ENCODE data around the gene PAX3.

- TF ChIP-seq CTCF (IDR thresholded peaks at IDR 0.05): no peak
- TF ChIP-seq EP300 (IDR thresholded peaks at IDR 0.05): no peak
Measured at GRCh38 chr2:222293660-222294630, 4.9 kb downstream of the PAX3 start.
